Gastroesophageal sphincter (tissue), 3 donors: Measurements from ENCODE around the gene BEX5.

Experiments used
- POLR2AphosphoS5 ChIP-seq: sonication (generic); formaldehyde crosslinking; IDR thresholded peaks from one replicate; pipeline ENCODE4 v1.6.1; 2017; ENCODE audit warnings: antibody characterized with exemption
- TF ChIP-seq, protein P1 (sequence below), 4 experiments: fragments of 200-600 bp in 2 of 4; fragments of 450-650 bp in 2 of 4; sonication (generic) in 1 of 4; IDR thresholded peaks; one replicate each; pipeline ENCODE4 v1.5.1; 2017 to 2019; ENCODE audit warnings: antibody characterized with exemption in 4 of 4, mild to moderate bottlenecking in 2 of 4, moderate library complexity in 2 of 4

DNA sequence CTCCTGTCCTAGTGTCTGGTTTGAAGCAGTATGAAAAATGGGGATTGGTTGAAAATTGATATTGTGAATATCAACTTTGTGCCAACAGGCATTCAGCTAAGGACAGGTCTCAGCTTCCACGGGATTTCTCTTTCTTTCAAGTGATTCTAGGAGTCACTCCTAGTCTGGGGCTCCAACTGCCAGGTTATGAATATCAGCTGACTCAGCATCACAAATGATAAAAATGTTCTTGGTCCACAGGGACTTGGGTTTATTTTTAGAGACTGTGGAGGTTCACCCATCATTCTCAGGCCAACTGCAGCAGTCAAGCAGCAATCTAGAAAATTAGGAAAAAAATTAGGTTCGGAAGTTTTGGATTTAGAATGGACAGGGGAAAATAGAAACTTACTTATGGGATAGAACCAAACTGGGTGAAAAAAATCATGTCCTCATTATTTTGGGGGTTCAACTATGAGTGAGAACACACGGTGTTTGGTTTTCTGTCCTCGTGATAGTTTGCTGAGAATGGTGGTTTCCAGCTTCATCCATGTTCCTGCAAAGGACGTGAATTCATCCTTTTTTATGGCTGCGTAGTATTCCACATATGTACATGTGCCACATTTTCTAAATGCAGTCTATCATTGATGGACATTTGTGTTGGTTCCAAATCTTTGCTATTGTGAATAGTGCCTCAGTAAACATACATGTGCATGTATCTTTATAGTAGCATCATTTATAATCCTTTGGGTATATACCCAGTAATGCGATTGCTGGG is 30.4 kb upstream of the BEX5 start:
- TF ChIP-seq, protein P1, sequence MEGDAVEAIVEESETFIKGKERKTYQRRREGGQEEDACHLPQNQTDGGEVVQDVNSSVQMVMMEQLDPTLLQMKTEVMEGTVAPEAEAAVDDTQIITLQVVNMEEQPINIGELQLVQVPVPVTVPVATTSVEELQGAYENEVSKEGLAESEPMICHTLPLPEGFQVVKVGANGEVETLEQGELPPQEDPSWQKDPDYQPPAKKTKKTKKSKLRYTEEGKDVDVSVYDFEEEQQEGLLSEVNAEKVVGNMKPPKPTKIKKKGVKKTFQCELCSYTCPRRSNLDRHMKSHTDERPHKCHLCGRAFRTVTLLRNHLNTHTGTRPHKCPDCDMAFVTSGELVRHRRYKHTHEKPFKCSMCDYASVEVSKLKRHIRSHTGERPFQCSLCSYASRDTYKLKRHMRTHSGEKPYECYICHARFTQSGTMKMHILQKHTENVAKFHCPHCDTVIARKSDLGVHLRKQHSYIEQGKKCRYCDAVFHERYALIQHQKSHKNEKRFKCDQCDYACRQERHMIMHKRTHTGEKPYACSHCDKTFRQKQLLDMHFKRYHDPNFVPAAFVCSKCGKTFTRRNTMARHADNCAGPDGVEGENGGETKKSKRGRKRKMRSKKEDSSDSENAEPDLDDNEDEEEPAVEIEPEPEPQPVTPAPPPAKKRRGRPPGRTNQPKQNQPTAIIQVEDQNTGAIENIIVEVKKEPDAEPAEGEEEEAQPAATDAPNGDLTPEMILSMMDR (IDR thresholded peaks at IDR 0.05) = no peak
- no peak for TF ChIP-seq POLR2AphosphoS5
